OCI-LY1 (cell line): ENCODE results near the gene DUSP7.

Experiments
- H2AFZ ChIP-seq: fragments of 200-600 bp; sonication (generic), shearing (Covaris generic); 2 replicates; pipeline ENCODE4 v1.6.0; 2014; ENCODE audit warnings: antibody characterized with exemption, mild to moderate bottlenecking, low read length
- H3F3A ChIP-seq: fragments of 200-600 bp; sonication (generic), shearing (Covaris generic); 2 replicates; pipeline ENCODE4 v1.6.0; 2014; ENCODE audit warnings: mild to moderate bottlenecking, antibody characterized with exemption, low read length, moderate library complexity; ENCODE audit not compliant: insufficient read depth
- H3K27ac ChIP-seq: fragments of 200-600 bp; sonication (generic); 2 replicates; pipeline ENCODE4 v1.5.1; 2014; ENCODE audit warnings: low read length, mixed run types, mild to moderate bottlenecking, low read depth; ENCODE audit not compliant: poor library complexity, severe bottlenecking
- H3K27me3 ChIP-seq: fragments of 200-600 bp; sonication (generic); 2 replicates; pipeline ENCODE4 v1.6.0; 2014; ENCODE audit warnings: antibody characterized with exemption, mild to moderate bottlenecking, low read length, moderate library complexity; ENCODE audit not compliant: insufficient read depth
- H3K36me3 ChIP-seq: fragments of 200-600 bp; sonication (generic); 2 replicates; pipeline ENCODE4 v1.6.1; 2014; ENCODE audit warnings: mild to moderate bottlenecking, antibody characterized with exemption, low read length, moderate library complexity, mixed read lengths; ENCODE audit not compliant: insufficient read depth
- H3K4me1 ChIP-seq: fragments of 200-600 bp; sonication (generic); 2 replicates; pipeline ENCODE4 v1.5.1; 2014; ENCODE audit warnings: mild to moderate bottlenecking, low read length, moderate library complexity; ENCODE audit not compliant: insufficient read depth, severe bottlenecking
- H3K4me2 ChIP-seq: fragments of 200-600 bp; sonication (generic), shearing (Covaris generic); 2 replicates; pipeline ENCODE4 v1.6.1; 2014; ENCODE audit warnings: low read length
- H3K4me3 ChIP-seq: fragments of 200-600 bp; sonication (generic); 2 replicates; pipeline ENCODE4 v1.5.1; 2014; ENCODE audit warnings: low read length, low read depth, mild to moderate bottlenecking, mixed read lengths; ENCODE audit not compliant: poor library complexity, severe bottlenecking
- H3K79me2 ChIP-seq: fragments of 200-600 bp; shearing (Covaris generic); 2 replicates; pipeline ENCODE4 v1.6.1; 2016; ENCODE audit warnings: mixed run types, low read length, mixed read lengths; ENCODE audit not compliant: insufficient read depth
- H3K9ac ChIP-seq: fragments of 200-600 bp; sonication (generic), shearing (Covaris generic); 2 replicates; pipeline ENCODE4 v1.6.1; 2014; ENCODE audit warnings: mild to moderate bottlenecking, low read length, mixed read lengths
- H3K9me2 ChIP-seq: fragments of 200-600 bp; sonication (generic), shearing (Covaris generic); 2 replicates; pipeline ENCODE4 v1.6.1; 2014; ENCODE audit warnings: low read depth, mild to moderate bottlenecking, low read length, mixed read lengths
- H3K9me3 ChIP-seq: fragments of 200-600 bp; shearing (Covaris generic); 2 replicates; pipeline ENCODE4 v1.6.1; 2014; ENCODE audit warnings: low read length, mixed read lengths
- H4K20me1 ChIP-seq: fragments of 200-600 bp; sonication (generic), shearing (Covaris generic); 2 replicates; pipeline ENCODE4 v1.6.0; 2016; ENCODE audit warnings: mild to moderate bottlenecking, low read length; ENCODE audit not compliant: insufficient read depth
- CTCF ChIP-seq: fragments of 200-600 bp; sonication (generic), shearing (Covaris generic); IDR thresholded peaks from 2 replicates; pipeline ENCODE4 v1.5.1; 2017; ENCODE audit warnings: mild to moderate bottlenecking, antibody characterized with exemption, low read length, moderate library complexity, mixed read lengths
- EZH2 ChIP-seq: fragments of 200-600 bp; sonication (generic), shearing (Covaris generic); IDR thresholded peaks from 2 replicates; pipeline ENCODE4 v1.8.0; 2017; ENCODE audit warnings: borderline replicate concordance, mixed run types, mild to moderate bottlenecking, antibody characterized with exemption, low read length, moderate library complexity, mixed read lengths

Gene DUSP7

GRCh38 chr3:52064561-52064960, 8.2 kb upstream of the DUSP7 start:
- Histone ChIP-seq H3K27ac (no peak overlapping the region), H3K9ac (no peak overlapping the region), H4K20me1 (no peaks in the 10 kb centered on the region), H3K9me3 (no peaks in the 10 kb centered on the region), H3K27me3 (peaks cover 6% of the 10 kb centered on the region), H3K4me2 (no peak overlapping the region), H3K79me2 (no peaks in the 10 kb centered on the region), H3K4me1 (no peaks in the 10 kb centered on the region), H3K9me2 (no peaks in the 10 kb centered on the region), H3F3A (no peaks in the 10 kb centered on the region), H2AFZ (no peak overlapping the region), H3K4me3 (no peak overlapping the region), H3K36me3 (no peaks in the 10 kb centered on the region)
- TF ChIP-seq CTCF (no peak), EZH2 (no peak)

- Histone ChIP-seq H3K4me3 (no peak overlapping the region), H3K9me3 (no peaks in the 10 kb centered on the region), H3F3A (no peaks in the 10 kb centered on the region), H3K4me2 (no peak overlapping the region), H2AFZ (no peak overlapping the region), H3K79me2 (no peaks in the 10 kb centered on the region), H3K27me3 (peaks cover 6% of the 10 kb centered on the region), H3K36me3 (no peaks in the 10 kb centered on the region), H3K4me1 (no peaks in the 10 kb centered on the region), H3K9ac (no peak overlapping the region), H4K20me1 (no peaks in the 10 kb centered on the region), H3K27ac (no peak overlapping the region), H3K9me2 (no peaks in the 10 kb centered on the region)
- no peak for TF ChIP-seq EZH2
- no peak for TF ChIP-seq CTCF
Measured at GRCh38 chr3:52063026-52063723, 6.8 kb upstream of the DUSP7 start.

- no peaks in the 10 kb centered on the region for H3K79me2 ChIP-seq
- no peaks in the 10 kb centered on the region for H3K9me3 ChIP-seq
- H3K9ac ChIP-seq = no peak overlapping the region
- H3K27ac ChIP-seq = no peak overlapping the region
- no peak for TF ChIP-seq EZH2
- TF ChIP-seq CTCF = no peak
- no peak overlapping the region for H3K4me2 ChIP-seq
- H3K4me1 ChIP-seq = peaks cover 5% of the 10 kb centered on the region
- H3K36me3 ChIP-seq = no peaks in the 10 kb centered on the region
- no peaks in the 10 kb centered on the region for H3K9me2 ChIP-seq
- H2AFZ ChIP-seq = no peak overlapping the region
- no peak overlapping the region for H3K4me3 ChIP-seq
- H3F3A ChIP-seq = no peaks in the 10 kb centered on the region
- no peaks in the 10 kb centered on the region for H4K20me1 ChIP-seq
- H3K27me3 ChIP-seq = peaks cover 6% of the 10 kb centered on the region
Measured at GRCh38 chr3:52062505-52062904, 6.1 kb upstream of the DUSP7 start.
